GM12878 (cell line): ENCODE data around the gene THADA.

ENCODE experiments used
- BHLHE40 ChIP-seq, 2 experiments: fragments of 450-650 bp in 1 of 2; IDR thresholded peaks; 2 replicates each; pipeline ENCODE4 v1.6.1; 2011 to 2017; ENCODE audit warnings: low read depth in 2 of 2, borderline replicate concordance in 1 of 2, improper control_type of control experiment in 1 of 2, low read length in 1 of 2, mild to moderate bottlenecking in 1 of 2
- CEBPB ChIP-seq, 2 experiments: fragments of 150-350 bp in 1 of 2; IDR thresholded peaks; 2 replicates each; pipeline ENCODE4 v1.6.1; 2012 to 2014; ENCODE audit warnings: low read depth in 2 of 2, low read length in 2 of 2, borderline replicate concordance in 1 of 2, inconsistent platforms in 1 of 2
- CHD2 ChIP-seq: IDR thresholded peaks from 2 replicates; pipeline ENCODE4 v1.6.1; 2011; ENCODE audit warnings: low read depth, low read length, improper control_type of control experiment, borderline replicate concordance
- CTCF ChIP-seq, 3 experiments: IDR thresholded peaks in 2 of 3; conservative IDR thresholded peaks in 1 of 3; 2 replicates each; pipeline ENCODE4 v1.5.1; 2011; ENCODE audit warnings: low read depth in 3 of 3, low read length in 3 of 3, mild to moderate bottlenecking in 3 of 3, control low read depth in 2 of 3, moderate library complexity in 2 of 3, inconsistent platforms in 1 of 3, mixed read lengths in 1 of 3; ENCODE audit not compliant: control insufficient read depth in 2 of 3, insufficient read depth in 1 of 3; ENCODE audit errors: extremely low read depth in 1 of 3
- CUX1 ChIP-seq: IDR thresholded peaks from 2 replicates; pipeline ENCODE4 v1.6.1; 2012; ENCODE audit warnings: improper control_type of control experiment, low read depth, low read length; ENCODE audit not compliant: insufficient replicate concordance
- E2F4 ChIP-seq: IDR thresholded peaks from 2 replicates; pipeline ENCODE4 v1.6.1; 2012; ENCODE audit warnings: low read depth, low read length, improper control_type of control experiment
- IKZF2 ChIP-seq, 2 experiments: fragments of 450-650 bp; IDR thresholded peaks; 2 replicates each; pipeline ENCODE4 v1.6.1; 2017; ENCODE audit warnings: mild to moderate bottlenecking in 2 of 2, moderate library complexity in 2 of 2
- MAX ChIP-seq: IDR thresholded peaks from 2 replicates; pipeline ENCODE4 v1.6.1; 2012; ENCODE audit warnings: low read depth, low read length, improper control_type of control experiment
- NFYB ChIP-seq: IDR thresholded peaks from 2 replicates; pipeline ENCODE4 v1.6.1; 2011; ENCODE audit warnings: low read depth, mild to moderate bottlenecking, low read length, improper control_type of control experiment, moderate library complexity; ENCODE audit not compliant: insufficient read depth
- POLR2A ChIP-seq: IDR thresholded peaks from 2 replicates; pipeline ENCODE4 v1.6.1; 2011; ENCODE audit warnings: low read depth, mild to moderate bottlenecking, low read length
- ZBTB40 ChIP-seq: fragments of 450-650 bp; IDR thresholded peaks from 2 replicates; pipeline ENCODE4 v1.6.1; 2016; ENCODE audit warnings: mild to moderate bottlenecking, moderate library complexity, borderline replicate concordance
- ZNF274 ChIP-seq: IDR thresholded peaks from one replicate; pipeline ENCODE4 v1.8.0; 2011; ENCODE audit not compliant: insufficient read length, insufficient read depth

GRCh38 chr2:43515807-43516497, 79.9 kb downstream of the THADA start:
- no peak for TF ChIP-seq CEBPB (IDR thresholded peaks at IDR 0.05; ENCODE audit: borderline replicate concordance in 1 of 2, low read depth in 2 of 2, low read length in 2 of 2)
- no peak for TF ChIP-seq CTCF (IDR thresholded peaks at IDR 0.05 in 2 of 3, conservative IDR thresholded peaks at IDR 0.05 in 1 of 3; ENCODE audit: control insufficient read depth in 2 of 3, extremely low read depth in 1 of 3, insufficient read depth in 1 of 3, low read depth in 3 of 3, low read length in 3 of 3)
- TF ChIP-seq E2F4 = no peak
- TF ChIP-seq IKZF2 (IDR thresholded peaks at IDR 0.05) = no peak
- no peak for TF ChIP-seq NFYB
- TF ChIP-seq ZNF274 = no peak
- TF ChIP-seq POLR2A = no peak
- TF ChIP-seq BHLHE40 (IDR thresholded peaks at IDR 0.05; ENCODE audit: borderline replicate concordance in 1 of 2, low read depth in 2 of 2, low read length in 1 of 2) = no peak
- TF ChIP-seq MAX = no peak
- TF ChIP-seq ZBTB40 = no peak
- no peak for TF ChIP-seq CHD2
- TF ChIP-seq CUX1 = no peak
